PC-3 (cell line): ENCODE measurements around the gene RABEPK.

Experiments
- EZH2phosphoT487 ChIP-seq: fragments of 300-600 bp; sonication (generic); IDR thresholded peaks from 2 replicates; pipeline ENCODE4 v1.6.1; 2018; ENCODE audit warnings: mild to moderate bottlenecking, antibody characterized with exemption, low read length, borderline replicate concordance
- TF ChIP-seq, protein P1 (sequence below): fragments of 300-600 bp; sonication (generic); conservative IDR thresholded peaks from 2 replicates; pipeline ENCODE4 v1.5.1; 2017; ENCODE audit warnings: antibody characterized with exemption, low read depth, mild to moderate bottlenecking, low read length

- no peak for TF ChIP-seq EZH2phosphoT487
- TF ChIP-seq, protein P1, sequence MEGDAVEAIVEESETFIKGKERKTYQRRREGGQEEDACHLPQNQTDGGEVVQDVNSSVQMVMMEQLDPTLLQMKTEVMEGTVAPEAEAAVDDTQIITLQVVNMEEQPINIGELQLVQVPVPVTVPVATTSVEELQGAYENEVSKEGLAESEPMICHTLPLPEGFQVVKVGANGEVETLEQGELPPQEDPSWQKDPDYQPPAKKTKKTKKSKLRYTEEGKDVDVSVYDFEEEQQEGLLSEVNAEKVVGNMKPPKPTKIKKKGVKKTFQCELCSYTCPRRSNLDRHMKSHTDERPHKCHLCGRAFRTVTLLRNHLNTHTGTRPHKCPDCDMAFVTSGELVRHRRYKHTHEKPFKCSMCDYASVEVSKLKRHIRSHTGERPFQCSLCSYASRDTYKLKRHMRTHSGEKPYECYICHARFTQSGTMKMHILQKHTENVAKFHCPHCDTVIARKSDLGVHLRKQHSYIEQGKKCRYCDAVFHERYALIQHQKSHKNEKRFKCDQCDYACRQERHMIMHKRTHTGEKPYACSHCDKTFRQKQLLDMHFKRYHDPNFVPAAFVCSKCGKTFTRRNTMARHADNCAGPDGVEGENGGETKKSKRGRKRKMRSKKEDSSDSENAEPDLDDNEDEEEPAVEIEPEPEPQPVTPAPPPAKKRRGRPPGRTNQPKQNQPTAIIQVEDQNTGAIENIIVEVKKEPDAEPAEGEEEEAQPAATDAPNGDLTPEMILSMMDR, result no peak
These were observed 62.1 kb downstream of the RABEPK start for GRCh38 chr9:125262294-125262991.
